Tibial nerve (tissue), 4 donors: ENCODE measurements around the gene MCHR2.

ENCODE experiments used
- CTCF ChIP-seq, 5 experiments: fragments of 200-600 bp in 3 of 5; fragments of 450-650 bp in 2 of 5; sonication (generic) in 3 of 5; IDR thresholded peaks; one replicate each; pipeline ENCODE4 v1.5.1; 2016 to 2019; ENCODE audit warnings: antibody characterized with exemption in 5 of 5, mild to moderate bottlenecking in 3 of 5, moderate library complexity in 2 of 5
- EP300 ChIP-seq, 2 donors: sonication (generic); formaldehyde crosslinking; IDR thresholded peaks; one replicate each; pipeline ENCODE4 v1.6.1; 2017; ENCODE audit warnings: antibody characterized with exemption in 2 of 2, mild to moderate bottlenecking in 1 of 2
- POLR2A ChIP-seq, 2 donors: fragments of 450-650 bp; IDR thresholded peaks; one replicate each; pipeline ENCODE4 v1.6.1; 2017; ENCODE audit warnings: antibody characterized with exemption in 2 of 2, mild to moderate bottlenecking in 2 of 2, moderate library complexity in 2 of 2

- TF ChIP-seq CTCF (IDR thresholded peaks at IDR 0.05) (no peak), POLR2A (IDR thresholded peaks at IDR 0.05) (no peak), EP300 (IDR thresholded peaks at IDR 0.05) (no peak)
Observed at GRCh38 chr6:99979953-99980352, 14.1 kb downstream of the MCHR2 start.
